ENCODE measurements around the gene TMEM101.
"Not testable (repeated sequence)": the region's sequence is repeated elsewhere in the genome, so short reads cannot be mapped to it uniquely, and the experiment has no call there.

The TMEM101 gene

DNA sequence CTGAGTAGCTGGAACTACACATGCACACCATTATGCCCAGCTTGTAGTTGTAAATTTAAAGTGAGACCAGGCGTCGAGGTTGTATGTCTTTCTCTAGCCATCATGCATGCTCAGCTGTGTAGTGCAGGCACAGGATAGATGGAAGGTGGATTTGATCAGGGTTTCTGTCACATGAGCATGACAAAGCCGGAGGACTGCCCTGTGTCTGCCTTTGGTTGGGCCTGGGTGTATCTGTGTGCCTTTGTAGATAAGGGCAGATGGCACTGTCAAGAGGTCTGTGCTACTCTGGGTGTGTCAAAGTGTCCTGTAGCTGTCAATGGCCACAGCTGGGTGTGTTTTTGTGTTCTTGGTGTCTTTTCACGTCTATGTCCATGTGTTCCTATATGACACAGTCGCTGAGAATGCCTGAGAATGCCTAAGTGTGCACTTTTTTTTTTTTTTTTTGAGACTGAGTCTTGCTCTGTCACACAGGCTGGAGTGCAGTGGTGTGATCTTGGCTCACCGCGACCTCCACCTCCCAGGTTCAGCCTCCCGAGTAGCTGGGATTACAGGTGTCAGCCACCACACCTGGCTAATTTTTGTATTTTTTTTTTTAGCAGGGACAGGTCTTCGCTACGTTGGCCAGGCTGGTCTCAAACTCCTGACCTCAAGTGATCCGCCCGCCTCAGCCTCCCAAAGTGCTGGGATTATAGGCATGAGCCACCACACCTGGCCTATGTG lies 14.5 kb downstream of the TMEM101 start:
- no peak for TF ChIP-seq POLR2A (IDR thresholded peaks at IDR 0.05; ENCODE audit: low read depth, low read length)
- DNase-seq (ENCODE audit: insufficient read length, low spot score) (no peak), FAIRE-seq (no peak)

DNA sequence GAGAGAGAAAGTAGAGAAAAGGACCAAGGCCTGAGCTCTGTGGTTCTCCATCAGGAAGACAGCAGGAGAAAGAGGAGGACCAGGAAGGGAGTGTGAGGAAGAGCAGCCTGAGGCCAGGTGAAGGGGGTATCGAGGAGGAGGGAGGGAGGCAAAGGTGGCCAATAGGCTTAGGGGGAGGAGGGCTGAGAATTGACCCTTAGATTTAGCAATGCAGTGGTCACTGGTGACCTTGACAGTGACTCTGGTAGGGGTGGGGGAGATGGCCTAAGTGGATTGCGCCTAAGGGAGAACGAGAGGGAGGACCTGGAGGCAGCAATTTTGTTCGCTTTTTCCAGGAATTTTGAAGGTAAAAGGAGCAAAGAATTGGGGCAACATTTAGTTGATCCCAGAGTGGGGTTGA lies 15.7 kb downstream of the TMEM101 start:
- FAIRE-seq (no peak), DNase-seq (ENCODE audit: insufficient read length, low spot score) (no peak)
- TF ChIP-seq POLR2A (IDR thresholded peaks at IDR 0.05; ENCODE audit: low read depth, low read length), result no peak

DNA sequence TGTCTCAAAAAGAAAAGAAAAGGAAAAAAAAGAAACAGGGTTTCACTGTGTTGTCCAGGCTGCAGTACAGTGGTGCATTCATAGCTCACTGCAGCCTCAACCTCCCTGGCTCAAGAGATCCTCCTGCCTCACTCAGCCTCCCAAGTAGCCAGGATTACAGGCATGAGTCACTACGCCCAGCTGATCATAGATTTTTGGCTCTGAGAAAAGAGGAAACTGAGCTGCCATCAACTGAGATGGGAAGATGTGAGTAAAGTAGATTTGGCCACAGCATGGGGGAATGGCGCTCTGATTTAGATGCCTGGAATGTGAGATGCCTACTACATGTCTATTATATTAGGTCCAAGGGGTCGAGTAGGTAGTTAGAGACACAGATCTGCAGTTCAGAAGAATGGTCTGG lies 16.2 kb downstream of the TMEM101 start:
- FAIRE-seq, result no peak
- TF ChIP-seq POLR2A (IDR thresholded peaks at IDR 0.05; ENCODE audit: low read depth, low read length), result no peak
- DNase-seq (ENCODE audit: insufficient read length, low spot score), result no peak

DNA sequence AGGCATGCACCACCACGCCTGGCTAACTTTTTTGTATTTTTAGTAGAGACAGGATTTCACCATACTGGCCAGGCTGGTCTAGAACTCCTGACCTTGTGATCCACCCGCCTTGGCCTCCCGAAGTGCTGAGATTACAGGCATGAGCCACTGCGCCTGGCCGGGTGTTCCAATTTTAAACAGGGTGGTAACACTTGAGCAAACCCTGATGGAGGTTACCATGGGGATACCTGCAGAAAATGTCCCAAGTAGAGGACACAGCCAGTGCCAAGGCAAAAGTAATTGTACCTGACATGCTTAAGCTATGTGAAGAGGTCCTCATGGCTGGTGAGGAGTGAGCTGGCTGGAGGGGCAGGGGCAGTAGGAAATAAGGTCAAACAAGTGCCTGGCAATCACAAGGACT lies 17.6 kb downstream of the TMEM101 start:
- not testable (repeated sequence) for DNase-seq (ENCODE audit: insufficient read length, low spot score); FAIRE-seq

DNA sequence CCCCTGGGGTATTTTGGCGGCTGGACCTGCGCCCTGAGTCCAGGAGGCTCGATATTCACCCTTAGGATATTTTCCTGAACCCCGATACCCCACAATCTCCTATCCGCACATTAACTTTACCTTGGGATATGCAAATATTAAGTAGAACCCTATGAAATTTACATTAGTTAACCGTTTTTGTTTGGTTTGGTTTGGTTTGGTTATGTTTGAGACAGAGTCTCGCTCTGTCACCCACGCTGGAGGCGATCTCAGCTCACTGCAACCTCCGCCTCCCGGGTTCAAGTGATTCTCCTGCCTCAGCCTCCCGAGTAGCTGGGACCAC lies 19.7 kb downstream of the TMEM101 start:
- no peak for DNase-seq (ENCODE audit: insufficient read length, low spot score)
- no peak for FAIRE-seq
- no peak for TF ChIP-seq POLR2A (IDR thresholded peaks at IDR 0.05; ENCODE audit: low read depth, low read length)

DNA sequence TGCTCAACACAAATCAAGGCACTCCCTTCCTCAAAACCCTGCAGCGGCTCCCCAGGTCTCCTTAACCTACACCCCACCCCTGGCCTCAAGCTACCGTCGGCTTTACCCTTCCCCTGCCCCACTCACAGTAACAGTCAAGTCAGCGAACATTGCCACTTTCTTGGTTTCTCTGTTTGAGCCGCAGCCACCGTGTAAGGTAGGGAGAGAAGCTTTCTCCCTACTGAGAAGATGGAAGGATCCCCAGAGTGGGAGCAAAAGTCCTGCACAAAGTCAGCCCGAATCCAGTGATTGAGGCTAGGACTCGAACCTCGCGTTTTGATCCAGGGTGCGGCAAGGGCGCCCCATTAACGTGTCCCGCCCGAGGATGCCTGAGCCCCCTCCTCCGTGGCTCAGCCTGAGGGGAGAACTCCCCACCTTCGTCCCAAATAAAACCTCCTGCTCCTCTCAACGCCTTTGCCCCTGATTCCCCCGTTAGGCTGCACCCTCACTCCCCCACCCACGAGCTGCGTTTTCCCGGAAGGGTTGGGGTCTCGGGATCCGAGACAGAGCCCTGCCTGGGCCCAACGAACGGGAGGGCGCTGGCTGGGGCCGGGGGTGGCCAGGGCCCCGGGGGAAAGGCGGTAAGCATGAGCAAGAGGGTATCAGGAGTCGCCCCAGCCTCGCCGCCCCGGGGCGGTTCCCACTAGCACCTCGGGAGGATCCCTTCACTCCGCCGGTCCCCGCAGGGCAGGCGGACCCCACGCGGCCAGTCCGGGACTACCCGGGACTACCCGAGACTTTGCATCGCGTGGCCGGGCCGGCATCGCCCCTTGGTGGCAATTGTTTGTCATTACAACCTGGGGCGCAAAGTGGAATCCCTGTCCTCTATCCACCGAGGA lies 20.3 kb downstream of the TMEM101 start:
- FAIRE-seq, result no peak
- no peak for TF ChIP-seq POLR2A (IDR thresholded peaks at IDR 0.05; ENCODE audit: low read depth, low read length)
- DNase-seq (ENCODE audit: insufficient read length, low spot score), result peak; percentile 82

DNA sequence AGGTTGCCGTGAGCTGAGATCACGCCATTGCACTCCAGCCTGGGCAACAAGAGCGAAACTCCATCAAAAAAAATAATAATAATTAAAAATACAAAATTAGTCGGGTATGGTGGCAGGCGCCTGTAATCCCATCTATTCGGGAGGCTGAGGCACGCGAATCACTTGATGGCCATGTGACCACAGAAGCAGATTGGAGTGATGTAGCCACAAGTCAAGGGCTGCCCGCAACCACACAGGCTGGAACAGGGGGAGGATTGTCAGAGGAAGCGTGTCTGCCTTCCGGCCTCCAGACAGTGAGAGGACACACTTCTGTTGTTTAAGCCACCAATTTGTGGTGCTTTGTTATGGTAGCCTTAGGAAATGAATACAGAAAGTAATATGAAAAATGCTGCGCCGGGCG lies 22.1 kb downstream of the TMEM101 start:
- no peak for DNase-seq (ENCODE audit: insufficient read length, low spot score)
- FAIRE-seq, result no peak
- no peak for TF ChIP-seq POLR2A (IDR thresholded peaks at IDR 0.05; ENCODE audit: low read depth, low read length)

DNA sequence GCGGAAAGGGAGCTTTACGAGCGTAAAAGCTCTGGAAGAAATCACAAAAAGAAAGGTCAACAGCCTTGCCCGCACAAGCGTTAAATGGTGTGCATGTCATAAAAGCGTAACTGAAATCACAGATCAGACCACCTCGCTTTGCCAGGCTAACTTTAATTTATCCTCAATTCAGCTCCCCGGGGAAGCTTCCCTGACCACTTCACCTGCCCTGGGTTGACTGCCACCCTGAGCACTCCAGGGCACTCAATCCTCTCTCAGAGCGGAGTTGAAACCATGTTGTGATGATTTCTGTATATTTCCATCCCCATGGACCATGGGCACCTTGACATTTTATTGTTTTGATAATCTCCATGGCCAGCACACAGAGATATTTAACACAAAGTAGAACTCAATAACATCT lies 26.5 kb downstream of the TMEM101 start:
- DNase-seq (ENCODE audit: insufficient read length, low spot score) (no peak), FAIRE-seq (no peak)
- TF ChIP-seq POLR2A (IDR thresholded peaks at IDR 0.05; ENCODE audit: low read depth, low read length), result no peak

DNA sequence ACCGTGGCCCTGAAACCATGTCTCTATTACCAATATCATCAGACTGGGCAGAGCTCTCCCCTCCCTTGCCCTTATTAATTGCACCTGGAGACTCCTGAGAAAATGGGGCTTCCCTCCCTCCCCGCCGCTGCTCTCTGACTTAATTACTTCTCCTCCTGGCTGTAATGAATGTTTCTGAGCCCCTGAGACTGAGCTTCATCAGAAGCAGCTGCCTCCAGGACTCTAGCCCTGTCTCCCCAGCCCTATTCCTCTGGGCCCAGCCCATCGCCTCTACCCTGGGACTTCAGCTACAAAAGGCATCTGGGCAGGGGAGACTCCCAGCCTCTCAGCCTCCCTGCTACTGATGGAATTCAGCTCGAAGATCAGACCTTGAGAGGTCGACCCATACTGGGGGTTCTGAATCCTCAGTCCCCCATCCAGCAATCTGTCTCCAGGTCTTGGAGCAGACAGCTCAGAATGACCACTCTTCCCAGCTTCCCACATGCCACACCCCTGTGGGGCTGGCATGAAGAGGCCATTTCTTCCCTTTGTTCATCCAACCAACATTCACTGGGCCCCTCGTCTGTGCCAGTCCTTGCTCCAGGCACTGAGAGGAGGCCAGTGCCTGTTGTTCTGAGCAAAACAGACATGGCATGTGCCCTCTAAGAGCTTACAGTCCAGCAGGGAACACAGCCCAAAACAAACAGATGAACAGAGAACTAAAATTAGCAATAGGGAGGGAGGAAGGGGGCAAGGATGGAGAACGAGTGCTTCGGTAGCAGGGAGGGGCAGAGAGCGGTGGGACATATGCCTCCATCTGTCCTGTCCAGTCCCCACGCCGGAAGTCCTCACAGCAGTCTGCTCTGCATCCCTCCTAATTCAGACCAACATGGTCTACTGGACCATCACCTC lies 27.4 kb downstream of the TMEM101 start:
- DNase-seq (ENCODE audit: insufficient read length, low spot score) (no peak), FAIRE-seq (no peak)
- no peak for TF ChIP-seq POLR2A (IDR thresholded peaks at IDR 0.05; ENCODE audit: low read depth, low read length)

DNA sequence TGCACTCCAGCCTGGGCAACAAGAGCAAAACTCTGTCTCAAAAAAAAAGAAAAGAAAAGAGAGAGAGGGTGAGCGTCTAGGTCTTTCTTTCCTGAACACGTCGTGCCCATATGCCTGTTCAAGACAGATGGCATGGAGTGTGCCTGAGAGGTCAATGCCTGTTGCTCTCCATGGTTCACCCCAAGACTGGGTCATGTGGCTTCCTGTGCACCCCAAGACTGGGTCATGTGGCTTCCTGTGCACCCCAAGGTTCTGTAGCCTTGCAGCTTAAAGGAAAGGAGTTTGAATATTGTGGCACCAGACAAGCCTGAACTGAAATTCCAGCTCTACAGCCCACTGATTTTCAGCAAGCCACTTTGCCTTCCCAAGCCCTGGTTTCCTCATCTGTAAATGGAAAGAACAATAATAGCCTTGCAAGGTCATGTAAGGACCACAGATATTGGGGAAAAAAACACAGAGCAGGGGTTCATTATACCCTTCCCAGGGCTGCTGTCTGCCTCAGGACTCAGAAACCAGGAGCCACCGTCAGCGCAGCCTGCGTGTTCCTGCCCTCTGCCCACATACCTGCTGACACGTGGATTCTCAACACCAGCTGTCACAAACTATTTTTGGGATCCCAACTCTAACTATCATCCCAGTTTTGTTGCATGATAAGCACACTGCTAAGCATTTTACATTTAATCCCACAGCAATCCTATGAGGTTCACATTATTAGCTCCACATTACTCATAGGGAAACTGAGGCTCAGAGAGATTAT lies 28.4 kb downstream of the TMEM101 start:
- no peak for TF ChIP-seq POLR2A (IDR thresholded peaks at IDR 0.05; ENCODE audit: low read depth, low read length)
- no peak for DNase-seq (ENCODE audit: insufficient read length, low spot score)
- no peak for FAIRE-seq

DNA sequence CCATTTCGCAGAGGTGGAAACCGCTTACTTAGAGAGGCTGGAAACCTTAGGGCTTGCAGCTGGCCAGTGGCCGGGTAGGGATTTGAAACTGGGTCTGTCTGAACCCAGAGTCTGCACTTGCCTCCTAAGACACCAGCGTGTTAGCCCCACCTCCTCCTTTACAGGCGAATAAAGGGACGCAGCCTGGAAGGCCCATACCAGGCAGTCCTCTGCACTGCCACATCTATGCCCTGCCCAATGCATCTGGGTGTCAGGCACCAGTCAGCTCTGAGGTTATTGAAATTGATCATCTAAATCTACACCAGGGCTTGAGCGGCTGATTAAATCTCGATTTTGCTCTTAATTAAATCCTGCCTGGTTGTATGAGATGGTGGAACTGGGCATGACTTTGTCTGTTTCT lies 30.2 kb downstream of the TMEM101 start:
- no peak for TF ChIP-seq POLR2A (IDR thresholded peaks at IDR 0.05; ENCODE audit: low read depth, low read length)
- DNase-seq (ENCODE audit: insufficient read length, low spot score) (no peak), FAIRE-seq (no peak)

DNA sequence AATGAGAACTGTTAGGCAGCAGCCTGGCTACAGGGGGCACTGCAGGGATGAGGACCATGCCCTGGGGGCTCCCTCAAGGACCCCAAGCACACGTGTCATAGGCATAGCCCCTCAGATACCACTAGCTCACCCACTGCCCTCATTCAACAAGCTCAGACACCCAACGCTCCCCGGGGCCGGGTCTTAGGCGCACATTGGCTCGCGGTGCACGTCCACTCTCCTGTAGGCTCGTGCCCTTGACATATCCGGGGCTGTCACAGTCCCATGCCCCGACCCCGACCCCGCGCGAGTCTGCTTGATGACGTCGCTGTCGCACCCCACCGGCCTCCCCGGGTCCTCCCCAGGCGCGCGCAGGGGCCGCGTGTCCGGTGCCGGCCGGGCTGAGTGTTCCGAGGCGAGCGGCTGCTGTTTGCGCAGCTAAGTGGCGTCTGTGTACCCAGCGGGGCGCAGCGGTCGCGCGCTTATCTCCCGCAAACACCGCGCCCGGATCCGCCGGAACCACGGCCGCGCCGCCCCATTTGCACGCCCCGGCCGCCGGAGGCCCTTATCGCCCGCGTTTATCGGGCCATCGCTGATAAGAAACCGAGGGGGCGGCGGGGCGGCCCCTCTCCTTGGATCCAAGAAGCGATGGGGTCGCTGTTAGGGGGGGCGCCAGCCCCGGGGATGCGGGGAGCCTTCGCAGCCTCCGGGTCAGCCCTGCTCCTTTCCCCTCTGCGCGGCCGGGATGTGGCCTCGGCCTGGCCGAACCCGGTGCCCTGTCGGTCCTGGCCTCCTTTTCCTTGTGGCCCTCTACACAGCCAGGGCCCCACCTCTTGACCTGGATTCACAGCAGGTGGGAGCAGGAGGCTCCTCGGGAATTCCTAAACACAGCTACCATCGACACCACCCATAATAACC lies 31.0 kb downstream of the TMEM101 start:
- no peak for DNase-seq (ENCODE audit: insufficient read length, low spot score)
- no peak for FAIRE-seq
- no peak for TF ChIP-seq POLR2A (IDR thresholded peaks at IDR 0.05; ENCODE audit: low read depth, low read length)

DNA sequence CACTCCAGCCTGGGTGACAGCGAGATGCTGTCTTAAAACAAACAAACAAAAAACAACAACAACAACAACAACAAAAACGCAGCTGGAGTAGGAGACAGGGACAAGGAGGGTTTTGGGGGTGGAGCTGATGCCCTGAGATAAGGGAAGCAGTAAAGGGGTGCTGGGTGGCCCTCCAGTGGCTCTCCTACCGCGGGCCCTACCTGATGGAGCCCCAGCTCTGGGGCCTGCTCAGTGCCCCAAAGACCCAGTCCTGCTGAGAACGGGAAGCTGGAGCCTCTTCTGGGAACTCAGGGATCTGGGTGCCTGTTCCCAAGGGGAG lies 31.6 kb downstream of the TMEM101 start:
- no peak for FAIRE-seq
- no peak for DNase-seq (ENCODE audit: insufficient read length, low spot score)
- TF ChIP-seq POLR2A (IDR thresholded peaks at IDR 0.05; ENCODE audit: low read depth, low read length), result no peak
